GM18508 (cell line): ENCODE measurements around the gene PHF21A.

Source experiments
- ATAC-seq: cut with Tn5 transposase; IDR thresholded peaks from one replicate; pipeline ENCODE4 v1.9.1; 2021; ENCODE audit warnings: moderate number of reproducible peaks; ENCODE audit not compliant: insufficient read depth, unreplicated experiment

Gene PHF21A

GRCh38 chr11:46121301-46121723 is at the start of gene PHF21A:
Gene PHF21A (minus strand): TSS chr11:46121454. CDS start chr11:46084219, 37,235 bp downstream.
- ATAC-seq: peak; percentile 18

GRCh38 chr11:46170797-46171196 is 49.5 kb upstream of the PHF21A start:
- ATAC-seq: no peak

GRCh38 chr11:46162700-46163099 is 41.4 kb upstream of the PHF21A start:
- ATAC-seq: no peak

- no peak for ATAC-seq
These were observed 39.9 kb upstream of the PHF21A start for GRCh38 chr11:46161201-46161600.

GRCh38 chr11:46160100-46160499 is 38.8 kb upstream of the PHF21A start:
- no peak for ATAC-seq

GRCh38 chr11:46159680-46160079 is 38.4 kb upstream of the PHF21A start:
- no peak for ATAC-seq

GRCh38 chr11:46149826-46150225 is 28.6 kb upstream of the PHF21A start:
- no peak for ATAC-seq

- ATAC-seq: no peak
These were observed 28.1 kb upstream of the PHF21A start for GRCh38 chr11:46149342-46149741.

GRCh38 chr11:46144741-46145140 is 23.5 kb upstream of the PHF21A start:
- no peak for ATAC-seq

GRCh38 chr11:46143049-46143806 is 22.0 kb upstream of the PHF21A start:
- no peak for ATAC-seq

- no peak for ATAC-seq
These were observed 21.3 kb upstream of the PHF21A start for GRCh38 chr11:46142561-46142960.

- ATAC-seq: no peak
These were observed 20.3 kb upstream of the PHF21A start for GRCh38 chr11:46141597-46141996.

GRCh38 chr11:46134540-46134939 is 13.3 kb upstream of the PHF21A start:
- ATAC-seq: no peak

- no peak for ATAC-seq
These were observed 12.8 kb upstream of the PHF21A start for GRCh38 chr11:46134061-46134460.

GRCh38 chr11:46133119-46133518 is 11.9 kb upstream of the PHF21A start:
- ATAC-seq: no peak

GRCh38 chr11:46130286-46130940 is 9.2 kb upstream of the PHF21A start:
- ATAC-seq: no peak

GRCh38 chr11:46129133-46129532 is 7.9 kb upstream of the PHF21A start:
- ATAC-seq: no peak

GRCh38 chr11:46127150-46127638 is 5.9 kb upstream of the PHF21A start:
- peak; percentile 59 for ATAC-seq

GRCh38 chr11:46125284-46125683 is 4.0 kb upstream of the PHF21A start:
- no peak for ATAC-seq

GRCh38 chr11:46122945-46123715 is 1.9 kb upstream of the PHF21A start:
- ATAC-seq: no peak
